Astrocyte (in vitro differentiated cells and primary cell): ENCODE data around the gene HNRNPA1. TPM values are rescaled to one million over a fixed set of nuclear protein-coding genes. Genes with fewer than 3 reads are reported as not detected.
"Not testable (repeated sequence)": the region's sequence is repeated elsewhere in the genome, so short reads cannot be mapped to it uniquely, and the experiment has no call there.

Source experiments
- DNase-seq: peaks from one replicate; pipeline ENCODE4 v3.0.0-alpha.2; 2010; ENCODE audit warnings: low read depth
- FAIRE-seq: peaks from 2 replicates; lab custom pipeline; 2011; peaks lifted over from hg19 to GRCh38; lab: Jason Lieb, UNC
- H2AFZ ChIP-seq: 2 replicates; pipeline ENCODE4 v1.6.0; 2012; ENCODE audit warnings: low read depth, low read length, inconsistent platforms
- H3K27ac ChIP-seq: 2 replicates; pipeline ENCODE4 v1.5.1; 2011; ENCODE audit warnings: low read depth, low read length, inconsistent platforms
- H3K27me3 ChIP-seq: 2 replicates; pipeline ENCODE4 v1.6.0; 2011; ENCODE audit warnings: low read length, inconsistent platforms; ENCODE audit not compliant: insufficient read depth
- H3K36me3 ChIP-seq: 2 replicates; pipeline ENCODE4 v1.5.1; 2011; ENCODE audit warnings: low read length, inconsistent platforms; ENCODE audit not compliant: insufficient read depth
- H3K4me1 ChIP-seq: 2 replicates; pipeline ENCODE4 v1.5.1; 2011; ENCODE audit warnings: low read length, inconsistent platforms; ENCODE audit not compliant: insufficient read depth
- H3K4me2 ChIP-seq: 2 replicates; pipeline ENCODE4 v1.6.0; 2012; ENCODE audit warnings: low read length, inconsistent platforms
- H3K4me3 ChIP-seq: 2 replicates; pipeline ENCODE4 v1.5.1; 2011; ENCODE audit warnings: low read depth, mild to moderate bottlenecking, low read length, inconsistent platforms; ENCODE audit not compliant: insufficient read depth
- H3K79me2 ChIP-seq: 2 replicates; pipeline ENCODE4 v1.6.0; 2012; ENCODE audit warnings: mild to moderate bottlenecking, low read length, inconsistent platforms; ENCODE audit not compliant: insufficient read depth
- H3K9ac ChIP-seq: 2 replicates; pipeline ENCODE4 v1.6.0; 2012; ENCODE audit warnings: mild to moderate bottlenecking, low read length, inconsistent platforms
- H3K9me3 ChIP-seq: 2 replicates; pipeline ENCODE4 v1.5.1; 2012; ENCODE audit warnings: low read depth, mild to moderate bottlenecking, low read length, inconsistent platforms; ENCODE audit not compliant: insufficient read depth
- H4K20me1 ChIP-seq: 2 replicates; pipeline ENCODE4 v1.6.0; 2012; ENCODE audit warnings: low read length, inconsistent platforms; ENCODE audit not compliant: insufficient read depth
- H3K27ac Mint-ChIP-seq: one replicate; pipeline ENCODE4 v1.8.0; 2021; ENCODE audit warnings: mild to moderate bottlenecking, mixed read lengths; ENCODE audit not compliant: unreplicated experiment
- H3K27me3 Mint-ChIP-seq: one replicate; pipeline ENCODE4 v1.8.0; 2021; ENCODE audit warnings: low read depth, mixed read lengths; ENCODE audit not compliant: unreplicated experiment
- H3K36me3 Mint-ChIP-seq: one replicate; pipeline ENCODE4 v1.8.0; 2021; ENCODE audit warnings: low read depth, mixed read lengths; ENCODE audit not compliant: unreplicated experiment
- H3K4me1 Mint-ChIP-seq: one replicate; pipeline ENCODE4 v1.8.0; 2021; ENCODE audit warnings: low read depth, mixed read lengths; ENCODE audit not compliant: unreplicated experiment
- H3K4me3 Mint-ChIP-seq: one replicate; pipeline ENCODE4 v1.8.0; 2021; ENCODE audit warnings: mild to moderate bottlenecking, moderate library complexity, mixed read lengths; ENCODE audit not compliant: unreplicated experiment
- H3K9me3 Mint-ChIP-seq: one replicate; pipeline ENCODE4 v1.8.0; 2021; ENCODE audit warnings: mild to moderate bottlenecking, mixed read lengths; ENCODE audit not compliant: unreplicated experiment
- CTCF ChIP-seq: IDR thresholded peaks from 2 replicates; pipeline ENCODE4 v1.5.1; 2011; ENCODE audit warnings: low read depth, mild to moderate bottlenecking, inconsistent platforms, low read length, moderate library complexity; ENCODE audit not compliant: insufficient read depth
- EZH2 ChIP-seq: IDR thresholded peaks from 2 replicates; pipeline ENCODE4 v1.6.1; 2012; ENCODE audit warnings: mild to moderate bottlenecking, low read length, inconsistent platforms; ENCODE audit not compliant: insufficient read depth
- total RNA-seq: library from RNA; stranded (reverse); gene quantifications from 2 replicates; pipeline ENCODE4 v1.2.1, GENCODE V29; 2021

Gene HNRNPA1
- total RNA-seq, 1 donor from 2014 or later, result 612 TPM

- no peaks in the 10 kb centered on the region for H3K27me3 Mint-ChIP-seq
- no peak within 1 kb of the TSS for H3K27ac Mint-ChIP-seq
- H3K9me3 Mint-ChIP-seq, result no peaks in the 10 kb centered on the region
- Histone ChIP-seq H3K36me3 (peaks cover 32% of the 10 kb centered on the region), H3K27me3 (no peaks in the 10 kb centered on the region), H3K9me3 (no peaks in the 10 kb centered on the region), H3K79me2 (peaks cover 85% of the 10 kb centered on the region), H3K9ac (peak within 1 kb of the TSS; percentile 95), H2AFZ (peak within 1 kb of the TSS; percentile 85), H3K27ac (peak within 1 kb of the TSS; percentile 95), H3K4me1 (peaks cover 27% of the 10 kb centered on the region), H3K4me3 (peak within 1 kb of the TSS; percentile 90), H4K20me1 (peaks cover 42% of the 10 kb centered on the region), H3K4me2 (peak within 1 kb of the TSS; percentile 85)
- FAIRE-seq, result no peak
- TF ChIP-seq EZH2, result no peak
- no peak for TF ChIP-seq CTCF
- no peak within 1 kb of the TSS for H3K4me3 Mint-ChIP-seq
- DNase-seq, result peak; percentile 100
- H3K4me1 Mint-ChIP-seq, result peaks cover 24% of the 10 kb centered on the region
- peaks cover 34% of the 10 kb centered on the region for H3K36me3 Mint-ChIP-seq
These were observed 676 bp upstream of the HNRNPA1 start, which contains the start of gene CBX5 for GRCh38 chr12:54279632-54280467. Gene CBX5, minus strand, starts transcription at chr12:54280122. Its CDS starts 22,472 bp downstream, at chr12:54257650.

- H3K27me3 Mint-ChIP-seq, H2AFZ ChIP-seq, H3K9me3 Mint-ChIP-seq, H3K4me3 Mint-ChIP-seq, H3K27me3 ChIP-seq, H3K9me3 ChIP-seq, FAIRE-seq, H3K27ac Mint-ChIP-seq, DNase-seq: not testable (repeated sequence)
- H3K4me2 ChIP-seq, result peak overlapping the region; percentile 85
- H3K27ac ChIP-seq, result peak overlapping the region; percentile 95
- peaks cover 43% of the 10 kb centered on the region for H3K36me3 ChIP-seq
- peak overlapping the region; percentile 90 for H3K4me3 ChIP-seq
- H3K4me1 ChIP-seq, result peaks cover 31% of the 10 kb centered on the region
- Mint-ChIP-seq H3K4me1 (peaks cover 33% of the 10 kb centered on the region), H3K36me3 (peaks cover 36% of the 10 kb centered on the region)
- H3K79me2 ChIP-seq, result peaks cover 78% of the 10 kb centered on the region
- peak overlapping the region; percentile 95 for H3K9ac ChIP-seq
- peaks cover 56% of the 10 kb centered on the region for H4K20me1 ChIP-seq
These were observed 724 bp downstream of the HNRNPA1 start for GRCh38 chr12:54281261-54281638.

GRCh38 chr12:54281694-54282093 lies 1.2 kb downstream of the HNRNPA1 start:
- Histone ChIP-seq H3K27ac (peak overlapping the region; percentile 95), H3K36me3 (peaks cover 48% of the 10 kb centered on the region), H4K20me1 (peaks cover 61% of the 10 kb centered on the region), H3K9ac (peak overlapping the region; percentile 95), H3K79me2 (peaks cover 74% of the 10 kb centered on the region), H3K4me1 (peaks cover 31% of the 10 kb centered on the region), H3K4me3 (peak overlapping the region; percentile 90), H3K4me2 (peak overlapping the region; percentile 85)
- not testable (repeated sequence) for H3K9me3 Mint-ChIP-seq, H3K27me3 ChIP-seq, H2AFZ ChIP-seq, FAIRE-seq, DNase-seq, H3K4me3 Mint-ChIP-seq, H3K9me3 ChIP-seq, H3K27ac Mint-ChIP-seq, H3K27me3 Mint-ChIP-seq
- Mint-ChIP-seq H3K36me3 (peaks cover 37% of the 10 kb centered on the region), H3K4me1 (peaks cover 31% of the 10 kb centered on the region)
